OCI-LY1 (cell line): ENCODE measurements around the gene TOR4A.
A peak's percentile ranks its signal among the peaks of the same experiment; 100 is the strongest.

Experiments used
- H2AFZ ChIP-seq: fragments of 200-600 bp; sonication (generic), shearing (Covaris generic); 2 replicates; pipeline ENCODE4 v1.6.0; 2014; ENCODE audit warnings: antibody characterized with exemption, mild to moderate bottlenecking, low read length
- H3F3A ChIP-seq: fragments of 200-600 bp; sonication (generic), shearing (Covaris generic); 2 replicates; pipeline ENCODE4 v1.6.0; 2014; ENCODE audit warnings: mild to moderate bottlenecking, antibody characterized with exemption, low read length, moderate library complexity; ENCODE audit not compliant: insufficient read depth
- H3K27ac ChIP-seq: fragments of 200-600 bp; sonication (generic); 2 replicates; pipeline ENCODE4 v1.5.1; 2014; ENCODE audit warnings: low read length, mixed run types, mild to moderate bottlenecking, low read depth; ENCODE audit not compliant: poor library complexity, severe bottlenecking
- H3K27me3 ChIP-seq: fragments of 200-600 bp; sonication (generic); 2 replicates; pipeline ENCODE4 v1.6.0; 2014; ENCODE audit warnings: antibody characterized with exemption, mild to moderate bottlenecking, low read length, moderate library complexity; ENCODE audit not compliant: insufficient read depth
- H3K36me3 ChIP-seq: fragments of 200-600 bp; sonication (generic); 2 replicates; pipeline ENCODE4 v1.6.1; 2014; ENCODE audit warnings: mild to moderate bottlenecking, antibody characterized with exemption, low read length, moderate library complexity, mixed read lengths; ENCODE audit not compliant: insufficient read depth
- H3K4me1 ChIP-seq: fragments of 200-600 bp; sonication (generic); 2 replicates; pipeline ENCODE4 v1.5.1; 2014; ENCODE audit warnings: mild to moderate bottlenecking, low read length, moderate library complexity; ENCODE audit not compliant: insufficient read depth, severe bottlenecking
- H3K4me2 ChIP-seq: fragments of 200-600 bp; sonication (generic), shearing (Covaris generic); 2 replicates; pipeline ENCODE4 v1.6.1; 2014; ENCODE audit warnings: low read length
- H3K4me3 ChIP-seq: fragments of 200-600 bp; sonication (generic); 2 replicates; pipeline ENCODE4 v1.5.1; 2014; ENCODE audit warnings: low read length, low read depth, mild to moderate bottlenecking, mixed read lengths; ENCODE audit not compliant: poor library complexity, severe bottlenecking
- H3K79me2 ChIP-seq: fragments of 200-600 bp; shearing (Covaris generic); 2 replicates; pipeline ENCODE4 v1.6.1; 2016; ENCODE audit warnings: mixed run types, low read length, mixed read lengths; ENCODE audit not compliant: insufficient read depth
- H3K9ac ChIP-seq: fragments of 200-600 bp; sonication (generic), shearing (Covaris generic); 2 replicates; pipeline ENCODE4 v1.6.1; 2014; ENCODE audit warnings: mild to moderate bottlenecking, low read length, mixed read lengths
- H3K9me2 ChIP-seq: fragments of 200-600 bp; sonication (generic), shearing (Covaris generic); 2 replicates; pipeline ENCODE4 v1.6.1; 2014; ENCODE audit warnings: low read depth, mild to moderate bottlenecking, low read length, mixed read lengths
- H3K9me3 ChIP-seq: fragments of 200-600 bp; shearing (Covaris generic); 2 replicates; pipeline ENCODE4 v1.6.1; 2014; ENCODE audit warnings: low read length, mixed read lengths
- H4K20me1 ChIP-seq: fragments of 200-600 bp; sonication (generic), shearing (Covaris generic); 2 replicates; pipeline ENCODE4 v1.6.0; 2016; ENCODE audit warnings: mild to moderate bottlenecking, low read length; ENCODE audit not compliant: insufficient read depth
- CTCF ChIP-seq: fragments of 200-600 bp; sonication (generic), shearing (Covaris generic); IDR thresholded peaks from 2 replicates; pipeline ENCODE4 v1.5.1; 2017; ENCODE audit warnings: mild to moderate bottlenecking, antibody characterized with exemption, low read length, moderate library complexity, mixed read lengths
- EZH2 ChIP-seq: fragments of 200-600 bp; sonication (generic), shearing (Covaris generic); IDR thresholded peaks from 2 replicates; pipeline ENCODE4 v1.8.0; 2017; ENCODE audit warnings: borderline replicate concordance, mixed run types, mild to moderate bottlenecking, antibody characterized with exemption, low read length, moderate library complexity, mixed read lengths

TOR4A gene

GRCh38 chr9:137314561-137315560 lies 37.3 kb downstream of the TOR4A start:
- Histone ChIP-seq H2AFZ (no peak overlapping the region), H3K9ac (no peak overlapping the region), H3K36me3 (no peaks in the 10 kb centered on the region), H3K27me3 (0 out of 2 replicates have a peak, but pooled peaks cover 5% of the 10 kb centered on the region), H3K9me3 (no peaks in the 10 kb centered on the region), H3F3A (no peaks in the 10 kb centered on the region), H3K4me3 (no peak overlapping the region), H3K27ac (no peak overlapping the region), H3K79me2 (no peaks in the 10 kb centered on the region), H3K4me2 (no peak overlapping the region), H3K4me1 (no peaks in the 10 kb centered on the region), H4K20me1 (no peaks in the 10 kb centered on the region), H3K9me2 (no peaks in the 10 kb centered on the region)
- TF ChIP-seq CTCF = no peak
- TF ChIP-seq EZH2 = no peak

GRCh38 chr9:137315581-137316011 lies 38.1 kb downstream of the TOR4A start:
- peaks cover 1% of the 10 kb centered on the region for H3K4me1 ChIP-seq
- H3K4me3 ChIP-seq = no peak overlapping the region
- TF ChIP-seq EZH2 (no peak), CTCF (no peak)
- H4K20me1 ChIP-seq = no peaks in the 10 kb centered on the region
- H3K36me3 ChIP-seq = no peaks in the 10 kb centered on the region
- H3K9me2 ChIP-seq = no peaks in the 10 kb centered on the region
- H3K9ac ChIP-seq = no peak overlapping the region
- H3K4me2 ChIP-seq = no peak overlapping the region
- H3F3A ChIP-seq = no peaks in the 10 kb centered on the region
- H3K79me2 ChIP-seq = no peaks in the 10 kb centered on the region
- H3K27ac ChIP-seq = no peak overlapping the region
- 0 out of 2 replicates have a peak, but pooled peaks cover 5% of the 10 kb centered on the region for H3K27me3 ChIP-seq
- H3K9me3 ChIP-seq = no peaks in the 10 kb centered on the region
- H2AFZ ChIP-seq = no peak overlapping the region

GRCh38 chr9:137316012-137316981 lies 38.8 kb downstream of the TOR4A start:
- no peak overlapping the region for H3K9ac ChIP-seq
- no peak overlapping the region for H3K4me3 ChIP-seq
- 0 out of 2 replicates have a peak, but pooled peaks cover 5% of the 10 kb centered on the region for H3K27me3 ChIP-seq
- H3K9me2 ChIP-seq = no peaks in the 10 kb centered on the region
- no peak overlapping the region for H2AFZ ChIP-seq
- no peak for TF ChIP-seq CTCF
- no peak for TF ChIP-seq EZH2
- H3K4me2 ChIP-seq = peak overlapping the region; percentile 18; the same call in 1 of the 2 replicates
- H4K20me1 ChIP-seq = no peaks in the 10 kb centered on the region
- H3F3A ChIP-seq = no peaks in the 10 kb centered on the region
- H3K9me3 ChIP-seq = no peaks in the 10 kb centered on the region
- H3K79me2 ChIP-seq = no peaks in the 10 kb centered on the region
- H3K4me1 ChIP-seq = peaks cover 6% of the 10 kb centered on the region
- H3K27ac ChIP-seq = no peak overlapping the region
- H3K36me3 ChIP-seq = no peaks in the 10 kb centered on the region
